SK-N-SH treated with all-trans-retinoic acid at 6 μM for 48 hours (cell line): ENCODE results near the gene CASP2.

ENCODE experiments used
- ATAC-seq: fragments of 200-7000 bp; cut with Tn5 transposase; 3 replicates; pipeline ENCODE4 v1.9.1; 2020; ENCODE audit warnings: mild to moderate bottlenecking, moderate library complexity
- CREB5 ChIP-seq: fragments of 250-450 bp; sonication (Bioruptor Pico); IDR thresholded peaks from 2 replicates; pipeline ENCODE4 v1.5.1; 2020; ENCODE audit warnings: low read depth, mild to moderate bottlenecking, moderate library complexity
- CSDC2 ChIP-seq: fragments of 250-450 bp; sonication (Bioruptor Pico); IDR thresholded peaks from 2 replicates; pipeline ENCODE4 v1.5.0; 2020; ENCODE audit warnings: mild to moderate bottlenecking, moderate library complexity
- ESRRG ChIP-seq: fragments of 250-450 bp; sonication (Bioruptor Pico); IDR thresholded peaks from 2 replicates; pipeline ENCODE4 v1.6.1; 2021; ENCODE audit warnings: mild to moderate bottlenecking
- GLIS3 ChIP-seq: fragments of 250-450 bp; sonication (Bioruptor Pico); IDR thresholded peaks from 2 replicates; pipeline ENCODE4 v1.5.0; 2020; ENCODE audit warnings: mild to moderate bottlenecking, moderate library complexity
- ISL1 ChIP-seq: fragments of 250-450 bp; sonication (Bioruptor Pico); IDR thresholded peaks from 2 replicates; pipeline ENCODE4 v2.1.2; 2022; ENCODE audit warnings: mild to moderate bottlenecking, moderate library complexity
- OSR1 ChIP-seq: fragments of 250-450 bp; sonication (Bioruptor Pico); IDR thresholded peaks from 2 replicates; pipeline ENCODE4 v1.8.0; 2022; ENCODE audit warnings: moderate library complexity, mild to moderate bottlenecking, inconsistent platforms
- PATZ1 ChIP-seq: fragments of 250-450 bp; sonication (Bioruptor Pico); IDR thresholded peaks from 2 replicates; pipeline ENCODE4 v1.8.0; 2020; ENCODE audit warnings: mild to moderate bottlenecking, moderate library complexity, borderline replicate concordance
- POU6F1 ChIP-seq: fragments of 250-450 bp; sonication (Bioruptor Pico); IDR thresholded peaks from 2 replicates; pipeline ENCODE4 v1.8.0; 2021; ENCODE audit warnings: low read depth, mild to moderate bottlenecking, moderate library complexity, borderline replicate concordance
- PPARA ChIP-seq: fragments of 250-450 bp; sonication (Bioruptor Pico); IDR thresholded peaks from 2 replicates; pipeline ENCODE4 v1.5.0; 2020; ENCODE audit warnings: mild to moderate bottlenecking, borderline replicate concordance
- RARB ChIP-seq: fragments of 250-450 bp; sonication (Bioruptor Pico); IDR thresholded peaks from 2 replicates; pipeline ENCODE4 v1.8.0; 2021; ENCODE audit warnings: mild to moderate bottlenecking, moderate library complexity
- TCF4 ChIP-seq: fragments of 250-450 bp; sonication (Bioruptor Pico); IDR thresholded peaks from 2 replicates; pipeline ENCODE4 v1.8.0; 2021; ENCODE audit warnings: mild to moderate bottlenecking, moderate library complexity, borderline replicate concordance
- TOX ChIP-seq: fragments of 250-450 bp; sonication (Bioruptor Pico); IDR thresholded peaks from 2 replicates; pipeline ENCODE4 v1.8.0; 2021; ENCODE audit warnings: mild to moderate bottlenecking, moderate library complexity, borderline replicate concordance
- TSHZ2 ChIP-seq: fragments of 250-450 bp; sonication (Bioruptor Pico); IDR thresholded peaks from 2 replicates; pipeline ENCODE4 v1.5.0; 2020; ENCODE audit warnings: mild to moderate bottlenecking, moderate library complexity
- ZC3H10 ChIP-seq: fragments of 250-450 bp; sonication (Bioruptor Pico); IDR thresholded peaks from 2 replicates; pipeline ENCODE4 v1.5.1; 2021; ENCODE audit warnings: mild to moderate bottlenecking, moderate library complexity
- ZFP3 ChIP-seq: fragments of 250-450 bp; sonication (Bioruptor Pico); IDR thresholded peaks from 2 replicates; pipeline ENCODE4 v1.5.0; 2020; ENCODE audit warnings: mild to moderate bottlenecking, moderate library complexity
- ZFP30 ChIP-seq: fragments of 450-650 bp; formaldehyde crosslinking; IDR thresholded peaks from 2 replicates; pipeline ENCODE4 v1.5.0; 2022; ENCODE audit warnings: mild to moderate bottlenecking, moderate library complexity
- ZNF565 ChIP-seq: fragments of 450-650 bp; formaldehyde crosslinking; conservative IDR thresholded peaks from 2 replicates; pipeline ENCODE4 v1.5.0; 2020; ENCODE audit warnings: low read depth, mild to moderate bottlenecking, moderate library complexity
- ZNF70 ChIP-seq: fragments of 450-650 bp; formaldehyde crosslinking; IDR thresholded peaks from 2 replicates; pipeline ENCODE4 v1.5.0; 2020; ENCODE audit warnings: mild to moderate bottlenecking, moderate library complexity

Gene CASP2

GRCh38 chr7:143243111-143243510 is 45.0 kb upstream of the CASP2 start:
- ATAC-seq: no peak
- no peak for TF ChIP-seq ZC3H10 (CRISPR knock-in tag)
- TF ChIP-seq ZNF565 (CRISPR knock-in tag): no peak
- no peak for TF ChIP-seq CREB5 (CRISPR knock-in tag)
- no peak for TF ChIP-seq ZNF70 (CRISPR knock-in tag)
- no peak for TF ChIP-seq ISL1 (CRISPR knock-in tag)
- no peak for TF ChIP-seq PATZ1 (CRISPR knock-in tag)
- TF ChIP-seq PPARA (CRISPR knock-in tag): no peak
- TF ChIP-seq TCF4 (CRISPR knock-in tag): no peak

GRCh38 chr7:143243614-143244013 is 44.5 kb upstream of the CASP2 start:
- TF ChIP-seq PPARA (CRISPR knock-in tag) (no peak), TSHZ2 (CRISPR knock-in tag) (no peak), POU6F1 (no peak), GLIS3 (CRISPR knock-in tag) (no peak), TCF4 (CRISPR knock-in tag) (no peak), CSDC2 (no peak), ESRRG (CRISPR knock-in tag) (no peak), PATZ1 (CRISPR knock-in tag) (no peak), TOX (no peak), ZC3H10 (CRISPR knock-in tag) (no peak), ISL1 (CRISPR knock-in tag) (no peak)

GRCh38 chr7:143244321-143244720 is 43.8 kb upstream of the CASP2 start:
- no peak for TF ChIP-seq PATZ1 (CRISPR knock-in tag)
- TF ChIP-seq TCF4 (CRISPR knock-in tag): no peak
- no peak for TF ChIP-seq ZFP30 (CRISPR knock-in tag)
- TF ChIP-seq PPARA (CRISPR knock-in tag): no peak
- no peak for TF ChIP-seq ZC3H10 (CRISPR knock-in tag)
- no peak for TF ChIP-seq GLIS3 (CRISPR knock-in tag)
- no peak for TF ChIP-seq RARB (CRISPR knock-in tag)
- TF ChIP-seq ZFP3 (CRISPR knock-in tag): no peak
- no peak for TF ChIP-seq OSR1 (CRISPR knock-in tag)

More at GRCh38 chr7:143243614-143244013, 44.5 kb upstream of the CASP2 start:
- ATAC-seq: no peak

More at GRCh38 chr7:143244321-143244720, 43.8 kb upstream of the CASP2 start:
- ATAC-seq: no peak
